Measurements from ENCODE around the gene RAP1GAP. TPM values are rescaled to one million over a fixed set of nuclear protein-coding genes. Genes with fewer than 3 reads are reported as not detected.
"Not testable (repeated sequence)": the region's sequence is repeated elsewhere in the genome, so short reads cannot be mapped to it uniquely, and the experiment has no call there.

Gene RAP1GAP
- total and polyA plus RNA-seq, 5 experiments from 2014 or later, result 0.49 to 0.60 TPM; not detected in 3

DNA sequence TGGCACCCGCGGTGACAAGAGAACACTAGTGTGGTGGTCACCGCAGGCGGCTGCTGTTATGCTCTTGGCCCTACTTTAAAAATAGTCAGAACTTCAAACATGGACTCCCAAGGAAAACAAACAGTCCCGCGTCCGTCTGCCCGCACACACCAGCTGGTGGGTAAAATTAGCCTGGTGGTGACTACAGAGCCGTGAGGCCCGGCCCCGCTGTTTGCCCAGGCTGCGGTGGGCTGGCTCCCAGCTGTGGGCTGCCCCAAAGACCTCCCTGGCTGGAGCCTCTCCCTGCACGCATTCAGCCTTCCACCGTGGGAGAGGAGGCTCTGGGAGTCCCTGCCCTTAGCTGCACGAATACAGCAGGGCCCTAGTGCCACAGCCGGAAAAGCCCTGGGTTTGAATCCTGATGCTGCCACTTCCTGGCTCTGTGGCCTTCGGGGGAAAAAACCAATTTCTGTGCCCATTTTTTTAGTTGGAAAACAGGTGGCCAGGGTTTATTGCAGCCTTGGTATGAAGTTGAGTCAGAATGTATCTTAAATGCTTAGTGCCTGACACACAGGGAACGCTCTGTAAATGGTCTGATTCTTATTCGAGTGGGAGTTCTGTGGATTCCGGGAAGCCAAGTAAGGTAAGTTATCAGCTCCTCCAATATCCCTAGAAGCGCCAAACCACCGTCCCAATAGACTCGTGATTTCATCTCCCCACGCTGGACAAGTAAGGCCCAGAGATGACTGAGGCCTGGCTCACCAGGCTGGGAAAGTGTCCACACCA, 101.7 kb downstream of the RAP1GAP start:
- H3K36me3 Mint-ChIP-seq, result no peaks in the 10 kb centered on the region
- POLR2A ChIA-PET, result no interaction called here
- H3K9me3 Mint-ChIP-seq, result no peaks in the 10 kb centered on the region
- no peak overlapping the region for H3K4me3 Mint-ChIP-seq
- no peaks in the 10 kb centered on the region for H3K4me1 Mint-ChIP-seq
- peaks cover 0 to 11% (median 0%) of the 10 kb centered on the region in 5 donors for H3K27me3 Mint-ChIP-seq
- no peak for ATAC-seq
- no peak for DNase-seq
- no peak overlapping the region for H3K27ac Mint-ChIP-seq

GRCh38 chr1:21566361-21566760, 102.8 kb downstream of the RAP1GAP start:
- POLR2A ChIA-PET, DNase-seq, H3K36me3 Mint-ChIP-seq, H3K4me1 Mint-ChIP-seq, ATAC-seq, H3K9me3 Mint-ChIP-seq, H3K27ac Mint-ChIP-seq, H3K4me3 Mint-ChIP-seq: not testable (repeated sequence)
- peaks cover 0 to 11% (median 0%) of the 10 kb centered on the region in 5 donors for H3K27me3 Mint-ChIP-seq

GRCh38 chr1:21565285-21565684, 103.9 kb downstream of the RAP1GAP start:
- POLR2A ChIA-PET, result no interaction called here
- H3K36me3 Mint-ChIP-seq, result no peaks in the 10 kb centered on the region
- H3K9me3 Mint-ChIP-seq, result no peaks in the 10 kb centered on the region
- ATAC-seq, result no peak
- no peak overlapping the region for H3K4me3 Mint-ChIP-seq
- DNase-seq, result no peak
- H3K27ac Mint-ChIP-seq, result no peak overlapping the region
- peaks cover 0 to 11% (median 0%) of the 10 kb centered on the region in 5 donors for H3K27me3 Mint-ChIP-seq
- H3K4me1 Mint-ChIP-seq, result no peaks in the 10 kb centered on the region

DNA sequence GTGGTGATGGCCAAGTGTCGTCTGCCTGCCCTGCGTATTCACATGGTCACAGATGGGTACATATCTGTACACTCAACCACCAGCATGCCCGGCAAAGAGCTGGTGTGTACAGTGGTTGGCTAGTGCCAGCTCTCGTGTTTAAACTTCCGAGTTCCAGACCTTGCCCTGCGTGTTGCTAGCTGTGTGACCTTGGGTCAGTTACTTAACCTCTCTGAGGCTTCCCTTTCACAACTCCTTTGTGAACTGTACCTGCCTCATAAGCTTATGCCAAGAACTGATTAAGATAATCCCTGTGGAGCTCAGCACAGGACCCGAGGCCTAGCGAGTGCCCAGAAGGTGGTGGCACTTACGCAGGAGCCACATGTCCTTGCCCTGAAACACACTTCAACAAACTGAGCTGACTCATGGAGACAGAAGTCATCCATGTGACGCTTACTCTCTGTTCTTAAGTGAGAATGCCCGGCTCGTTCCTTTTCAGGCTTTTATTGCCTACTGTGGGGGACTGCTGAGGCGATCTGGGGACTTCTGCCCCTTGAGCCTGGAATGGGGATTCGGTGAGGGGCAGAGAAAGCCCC, 104.5 kb downstream of the RAP1GAP start:
- Mint-ChIP-seq H3K27ac (no peak overlapping the region), H3K9me3 (no peaks in the 10 kb centered on the region), H3K27me3 (peaks cover 0 to 12% (median under 1%) of the 10 kb centered on the region in 5 donors), H3K36me3 (no peaks in the 10 kb centered on the region), H3K4me3 (no peak overlapping the region), H3K4me1 (no peaks in the 10 kb centered on the region)
- ATAC-seq (no peak), DNase-seq (no peak)
- POLR2A ChIA-PET, result no interaction called here

DNA sequence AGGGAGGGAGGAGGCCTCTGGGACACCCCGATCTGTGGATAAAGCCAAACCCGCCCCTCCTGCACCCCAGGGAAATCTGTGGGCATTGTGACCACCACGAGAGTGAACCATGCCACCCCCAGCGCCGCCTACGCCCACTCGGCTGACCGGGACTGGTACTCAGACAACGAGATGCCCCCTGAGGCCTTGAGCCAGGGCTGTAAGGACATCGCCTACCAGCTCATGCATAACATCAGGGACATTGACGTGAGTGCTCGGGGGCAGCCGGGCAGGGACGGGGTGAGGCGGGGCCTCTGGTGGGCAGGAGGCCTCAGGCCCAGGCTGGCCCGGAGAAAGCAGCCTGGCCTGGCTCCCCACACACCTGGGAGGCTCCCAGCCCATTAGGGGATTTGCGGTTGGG, 105.2 kb downstream of the RAP1GAP start:
- no peak for ATAC-seq
- H3K27ac Mint-ChIP-seq, result no peak overlapping the region
- no peaks in the 10 kb centered on the region for H3K36me3 Mint-ChIP-seq
- H3K4me3 Mint-ChIP-seq, result no peak overlapping the region
- H3K4me1 Mint-ChIP-seq, result no peaks in the 10 kb centered on the region
- H3K9me3 Mint-ChIP-seq, result no peaks in the 10 kb centered on the region
- H3K27me3 Mint-ChIP-seq, result peaks cover 0 to 14% (median 7%) of the 10 kb centered on the region in 5 donors
- POLR2A ChIA-PET, result no interaction called here
- no peak for DNase-seq

DNA sequence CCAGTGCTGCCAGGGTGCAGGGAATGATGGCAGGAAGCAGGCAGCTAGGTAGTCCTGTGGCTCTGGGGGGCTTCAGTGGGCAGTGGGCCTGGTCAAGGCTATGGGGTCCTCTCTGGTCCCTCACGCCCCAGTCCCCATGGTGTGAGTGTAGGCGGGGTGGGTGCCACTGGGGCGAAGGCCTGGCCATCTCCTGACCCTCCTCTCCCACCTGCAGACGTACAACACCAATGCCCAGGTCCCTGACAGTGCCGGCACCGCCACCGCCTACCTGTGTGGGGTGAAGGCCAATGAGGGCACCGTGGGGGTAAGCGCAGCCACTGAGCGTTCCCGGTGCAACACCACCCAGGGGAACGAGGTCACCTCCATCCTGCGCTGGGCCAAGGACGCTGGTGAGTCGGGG, 106.3 kb downstream of the RAP1GAP start:
- H3K36me3 Mint-ChIP-seq, result no peaks in the 10 kb centered on the region
- H3K27me3 Mint-ChIP-seq, result peaks cover 0 to 18% (median 5%) of the 10 kb centered on the region in 5 donors
- H3K9me3 Mint-ChIP-seq, result no peaks in the 10 kb centered on the region
- no peak overlapping the region for H3K27ac Mint-ChIP-seq
- no peak overlapping the region for H3K4me3 Mint-ChIP-seq
- POLR2A ChIA-PET, result no interaction called here
- ATAC-seq (no peak), DNase-seq (no peak)
- H3K4me1 Mint-ChIP-seq, result no peaks in the 10 kb centered on the region

GRCh38 chr1:21560916-21561638, 108.1 kb downstream of the RAP1GAP start:
- no peak overlapping the region for H3K4me3 Mint-ChIP-seq
- H3K27ac Mint-ChIP-seq, result no peak overlapping the region
- DNase-seq (no peak), ATAC-seq (no peak)
- H3K27me3 Mint-ChIP-seq, result peaks cover 1 to 32% (median 11%) of the 10 kb centered on the region in 5 donors
- peaks cover 0 to 2% (median 0%) of the 10 kb centered on the region in 4 donors for H3K4me1 Mint-ChIP-seq
- POLR2A ChIA-PET, result no interaction called here
- H3K36me3 Mint-ChIP-seq, result no peaks in the 10 kb centered on the region
- H3K9me3 Mint-ChIP-seq, result no peaks in the 10 kb centered on the region

DNA sequence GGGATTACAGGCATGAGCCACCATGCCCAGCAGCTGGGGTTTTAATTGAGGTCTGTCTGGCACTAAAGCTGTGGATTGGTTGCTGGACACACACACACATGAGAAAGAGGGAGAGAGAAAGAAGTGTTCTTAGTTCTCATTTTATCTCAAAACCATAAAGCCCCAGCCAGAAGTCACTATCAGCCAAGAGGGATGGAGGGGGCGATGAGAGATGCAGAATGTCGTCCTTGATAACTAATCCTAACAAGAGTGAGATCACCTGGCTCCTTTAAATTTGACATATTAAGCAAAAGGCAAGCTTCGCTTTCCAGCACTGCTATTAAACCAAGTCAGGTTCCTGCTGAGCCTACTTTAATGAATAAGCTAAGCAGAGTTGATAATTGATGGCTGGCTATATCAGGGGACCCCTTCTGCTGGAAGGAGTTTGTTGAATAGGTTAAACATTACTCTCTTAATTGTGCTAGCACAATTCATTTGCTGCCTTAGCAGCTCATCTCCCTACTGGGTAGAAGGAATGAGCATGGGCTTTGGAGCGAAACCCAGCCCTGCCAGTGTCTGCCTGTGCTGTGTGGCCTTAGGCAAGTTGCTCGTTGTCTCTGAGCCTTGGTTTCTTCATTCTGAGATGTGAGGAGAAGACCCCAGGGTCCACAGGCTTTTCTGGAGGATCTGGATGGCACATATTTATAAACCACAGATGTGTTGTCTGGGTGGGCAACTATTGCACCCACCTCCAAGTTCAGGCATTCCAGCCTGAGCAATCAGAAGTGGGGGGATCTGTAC, 109.2 kb downstream of the RAP1GAP start:
- DNase-seq, result no peak
- Mint-ChIP-seq H3K27ac (no peak overlapping the region), H3K36me3 (no peaks in the 10 kb centered on the region), H3K4me3 (no peak overlapping the region), H3K4me1 (peaks cover 0 to 2% (median 0%) of the 10 kb centered on the region in 4 donors), H3K9me3 (peaks cover 0 to 3% (median 0%) of the 10 kb centered on the region in 9 donors), H3K27me3 (peaks cover 1 to 42% (median 13%) of the 10 kb centered on the region in 5 donors)
- no peak for ATAC-seq
- POLR2A ChIA-PET, result no interaction called here

DNA sequence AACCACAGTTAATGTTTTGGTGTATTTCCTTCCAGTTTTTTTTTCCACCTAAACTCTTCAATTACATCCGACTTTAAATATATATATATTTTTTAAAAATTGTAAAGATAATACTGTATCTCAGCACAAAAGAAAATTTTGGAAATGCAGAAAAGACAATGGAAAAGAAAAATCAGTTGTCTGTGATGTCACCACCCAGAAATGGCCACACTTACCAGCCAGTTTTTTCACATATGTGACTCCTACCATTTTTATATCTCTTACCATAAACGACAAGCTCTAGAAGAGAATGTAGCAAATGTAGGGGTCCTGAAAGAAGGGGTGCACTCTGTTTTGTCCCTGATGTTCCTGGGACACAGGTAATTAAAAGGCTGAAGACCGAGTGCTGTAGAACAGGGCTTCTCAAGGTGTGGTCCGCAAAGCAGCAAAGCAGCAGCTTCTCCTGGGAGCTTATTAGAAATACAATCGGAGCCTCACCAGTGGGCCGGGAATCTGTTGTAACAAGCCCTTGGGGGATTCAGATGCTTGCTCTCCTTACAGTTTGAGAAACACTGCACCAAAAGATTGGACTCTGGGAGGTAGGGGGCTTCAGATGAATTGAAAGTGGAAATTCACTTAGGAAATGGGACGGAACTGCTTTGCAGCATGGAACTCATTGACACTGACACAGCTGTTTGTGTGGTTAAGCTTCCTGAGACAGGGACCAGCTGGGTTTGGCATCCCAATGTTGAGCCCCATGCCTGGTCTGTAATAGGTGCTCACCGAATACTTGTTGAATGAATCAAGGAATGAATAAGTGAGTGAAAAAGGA, 115.8 kb downstream of the RAP1GAP start:
- peaks cover 0 to 3% (median 0%) of the 10 kb centered on the region in 9 donors for H3K9me3 Mint-ChIP-seq
- no peaks in the 10 kb centered on the region for H3K36me3 Mint-ChIP-seq
- no peak for ATAC-seq
- no peak for DNase-seq
- no peak overlapping the region for H3K27ac Mint-ChIP-seq
- peaks cover 0 to 5% (median under 1%) of the 10 kb centered on the region in 4 donors for H3K4me1 Mint-ChIP-seq
- no peak overlapping the region for H3K4me3 Mint-ChIP-seq
- POLR2A ChIA-PET, result no interaction called here
- H3K27me3 Mint-ChIP-seq, result peaks cover 6 to 38% (median 27%) of the 10 kb centered on the region in 5 donors

DNA sequence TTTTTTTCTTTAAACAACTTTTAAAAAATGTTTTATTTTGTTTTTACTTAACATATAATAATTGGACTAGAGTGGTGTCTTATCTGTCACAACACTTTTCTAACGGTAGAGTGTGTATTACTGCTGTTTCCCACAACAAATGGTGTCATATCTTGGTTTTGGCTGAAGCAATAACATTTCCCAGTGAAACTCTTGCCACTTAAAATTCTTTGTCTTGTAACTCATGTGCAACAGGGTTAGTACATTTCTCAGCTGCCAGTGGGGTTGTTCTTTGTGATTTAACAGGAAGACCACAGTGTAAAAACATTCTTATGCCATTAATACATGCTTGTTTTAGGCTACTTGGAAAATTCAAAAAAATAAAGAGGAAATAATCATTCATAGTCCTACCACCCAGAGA, 116.4 kb downstream of the RAP1GAP start:
- peaks cover 0 to 3% (median 0%) of the 10 kb centered on the region in 9 donors for H3K9me3 Mint-ChIP-seq
- POLR2A ChIA-PET, result no interaction called here
- peaks cover 6 to 37% (median 27%) of the 10 kb centered on the region in 5 donors for H3K27me3 Mint-ChIP-seq
- peaks cover 0 to 5% (median under 1%) of the 10 kb centered on the region in 4 donors for H3K4me1 Mint-ChIP-seq
- no peak overlapping the region for H3K27ac Mint-ChIP-seq
- H3K4me3 Mint-ChIP-seq, result no peak overlapping the region
- DNase-seq (no peak), ATAC-seq (no peak)
- H3K36me3 Mint-ChIP-seq, result no peaks in the 10 kb centered on the region

GRCh38 chr1:21550866-21551475, 118.2 kb downstream of the RAP1GAP start:
- ATAC-seq (no peak), DNase-seq (no peak)
- Mint-ChIP-seq H3K4me1 (peaks cover 0 to 5% (median 0%) of the 10 kb centered on the region in 4 donors), H3K36me3 (no peaks in the 10 kb centered on the region), H3K27me3 (peaks cover 5 to 28% (median 16%) of the 10 kb centered on the region in 5 donors), H3K9me3 (peaks cover 0 to 3% (median 0%) of the 10 kb centered on the region in 9 donors), H3K27ac (no peak overlapping the region), H3K4me3 (no peak overlapping the region)
- POLR2A ChIA-PET, result no interaction called here

- peaks cover 0 to 5% (median 0%) of the 10 kb centered on the region in 4 donors for H3K4me1 Mint-ChIP-seq
- no peak overlapping the region for H3K4me3 Mint-ChIP-seq
- no peaks in the 10 kb centered on the region for H3K9me3 Mint-ChIP-seq
- POLR2A ChIA-PET, result no interaction called here
- DNase-seq, result no peak
- no peak for ATAC-seq
- H3K36me3 Mint-ChIP-seq, result no peaks in the 10 kb centered on the region
- peaks cover 5 to 20% (median 8%) of the 10 kb centered on the region in 5 donors for H3K27me3 Mint-ChIP-seq
- H3K27ac Mint-ChIP-seq, result peak overlapping the region in 1 of 10 donors; percentile 35
Measured at GRCh38 chr1:21550097-21550496, 119.1 kb downstream of the RAP1GAP start.
